Measurements from ENCODE around the gene OSER1.
A peak's percentile ranks its signal among the peaks of the same experiment; 100 is the strongest.
"Not testable (repeated sequence)": the region's sequence is repeated elsewhere in the genome, so short reads cannot be mapped to it uniquely, and the experiment has no call there.

OSER1 gene

DNA sequence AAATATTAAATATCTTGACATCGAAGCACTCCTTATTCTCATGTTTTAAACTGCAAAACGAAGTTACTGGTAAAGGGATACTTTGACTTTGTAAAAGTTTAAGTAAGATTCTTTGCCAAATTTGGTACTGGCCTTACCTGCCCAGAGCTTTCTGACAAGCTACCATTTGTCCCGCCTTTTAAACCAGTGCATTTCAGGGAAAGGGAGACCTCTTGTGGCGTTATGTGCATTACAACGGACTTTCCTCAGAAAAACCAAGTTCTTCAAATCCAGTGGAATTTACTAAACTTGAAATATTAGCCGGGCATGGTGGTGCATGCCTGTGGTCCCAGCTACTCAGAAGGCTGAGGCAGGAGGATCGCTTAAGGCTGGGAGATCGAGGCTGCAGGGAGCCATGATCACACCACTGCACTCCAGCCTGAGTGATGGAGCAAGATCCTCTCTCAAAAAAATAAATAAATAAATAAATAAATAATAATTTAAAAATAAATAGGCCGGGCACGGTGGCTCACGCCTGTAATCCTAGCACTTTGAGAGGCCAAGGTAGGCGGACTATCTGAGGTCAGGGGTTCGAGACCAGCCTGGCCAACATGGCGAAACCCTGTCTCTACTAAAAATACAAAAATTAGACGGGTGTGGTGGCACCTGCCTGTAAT lies 20.2 kb downstream of the OSER1 start:
- CTCF ChIA-PET, result interaction anchor here (0.6 to 17.1 kb wide), 38 partner anchors 8 to 743 kb away, joined by 3 to 820 read pairs (median 5); partner anchors contain the start of genes FITM2 and OSER1
- DNase-seq (ENCODE audit: low read depth, low spot score); POLR2A ChIA-PET; H3K4me3 ChIP-seq (ENCODE audit: low read depth, low read length): not testable (repeated sequence)
- TF ChIP-seq, protein P1, sequence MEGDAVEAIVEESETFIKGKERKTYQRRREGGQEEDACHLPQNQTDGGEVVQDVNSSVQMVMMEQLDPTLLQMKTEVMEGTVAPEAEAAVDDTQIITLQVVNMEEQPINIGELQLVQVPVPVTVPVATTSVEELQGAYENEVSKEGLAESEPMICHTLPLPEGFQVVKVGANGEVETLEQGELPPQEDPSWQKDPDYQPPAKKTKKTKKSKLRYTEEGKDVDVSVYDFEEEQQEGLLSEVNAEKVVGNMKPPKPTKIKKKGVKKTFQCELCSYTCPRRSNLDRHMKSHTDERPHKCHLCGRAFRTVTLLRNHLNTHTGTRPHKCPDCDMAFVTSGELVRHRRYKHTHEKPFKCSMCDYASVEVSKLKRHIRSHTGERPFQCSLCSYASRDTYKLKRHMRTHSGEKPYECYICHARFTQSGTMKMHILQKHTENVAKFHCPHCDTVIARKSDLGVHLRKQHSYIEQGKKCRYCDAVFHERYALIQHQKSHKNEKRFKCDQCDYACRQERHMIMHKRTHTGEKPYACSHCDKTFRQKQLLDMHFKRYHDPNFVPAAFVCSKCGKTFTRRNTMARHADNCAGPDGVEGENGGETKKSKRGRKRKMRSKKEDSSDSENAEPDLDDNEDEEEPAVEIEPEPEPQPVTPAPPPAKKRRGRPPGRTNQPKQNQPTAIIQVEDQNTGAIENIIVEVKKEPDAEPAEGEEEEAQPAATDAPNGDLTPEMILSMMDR (IDR thresholded peaks at IDR 0.05; ENCODE audit: insufficient read depth, low read length, missing control alignments), result peak; percentile 73

DNA sequence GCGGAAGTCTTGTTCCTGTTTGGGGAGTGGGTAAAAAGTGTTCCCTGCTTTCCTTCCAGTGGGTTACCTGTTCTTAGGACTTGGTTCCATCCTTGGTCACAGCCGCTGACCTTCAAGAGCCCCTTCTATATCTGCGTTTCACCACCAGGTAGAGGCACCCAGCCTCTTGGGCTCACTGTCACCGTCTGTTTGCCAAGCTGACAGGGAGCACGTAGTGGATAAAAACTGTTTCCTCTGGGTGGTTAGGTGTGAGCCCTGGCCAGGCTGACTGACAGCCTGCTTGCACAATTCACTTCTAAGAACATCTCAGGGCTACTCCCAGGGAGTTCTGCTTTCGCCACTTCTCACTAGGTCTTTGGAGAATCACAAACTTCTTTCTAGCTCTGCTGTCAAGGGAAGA lies 21.8 kb downstream of the OSER1 start:
- TF ChIP-seq, protein P1 (IDR thresholded peaks at IDR 0.05; ENCODE audit: insufficient read depth, low read length, missing control alignments), result no peak
- no peak overlapping the region for H3K4me3 ChIP-seq (ENCODE audit: low read depth, low read length)
- POLR2A ChIA-PET, result interaction anchor here (1.8 kb wide), 2 partner anchors 51 to 72 kb away, joined by 5 to 7 read pairs; no protein-coding TSS in a partner anchor
- CTCF ChIA-PET, result interaction anchor here (0.9 to 17.1 kb wide), 22 partner anchors 10 to 439 kb away, joined by 3 to 820 read pairs (median 14); partner anchors contain the start of genes FITM2 and OSER1
- no peak for DNase-seq (ENCODE audit: low read depth, low spot score)

DNA sequence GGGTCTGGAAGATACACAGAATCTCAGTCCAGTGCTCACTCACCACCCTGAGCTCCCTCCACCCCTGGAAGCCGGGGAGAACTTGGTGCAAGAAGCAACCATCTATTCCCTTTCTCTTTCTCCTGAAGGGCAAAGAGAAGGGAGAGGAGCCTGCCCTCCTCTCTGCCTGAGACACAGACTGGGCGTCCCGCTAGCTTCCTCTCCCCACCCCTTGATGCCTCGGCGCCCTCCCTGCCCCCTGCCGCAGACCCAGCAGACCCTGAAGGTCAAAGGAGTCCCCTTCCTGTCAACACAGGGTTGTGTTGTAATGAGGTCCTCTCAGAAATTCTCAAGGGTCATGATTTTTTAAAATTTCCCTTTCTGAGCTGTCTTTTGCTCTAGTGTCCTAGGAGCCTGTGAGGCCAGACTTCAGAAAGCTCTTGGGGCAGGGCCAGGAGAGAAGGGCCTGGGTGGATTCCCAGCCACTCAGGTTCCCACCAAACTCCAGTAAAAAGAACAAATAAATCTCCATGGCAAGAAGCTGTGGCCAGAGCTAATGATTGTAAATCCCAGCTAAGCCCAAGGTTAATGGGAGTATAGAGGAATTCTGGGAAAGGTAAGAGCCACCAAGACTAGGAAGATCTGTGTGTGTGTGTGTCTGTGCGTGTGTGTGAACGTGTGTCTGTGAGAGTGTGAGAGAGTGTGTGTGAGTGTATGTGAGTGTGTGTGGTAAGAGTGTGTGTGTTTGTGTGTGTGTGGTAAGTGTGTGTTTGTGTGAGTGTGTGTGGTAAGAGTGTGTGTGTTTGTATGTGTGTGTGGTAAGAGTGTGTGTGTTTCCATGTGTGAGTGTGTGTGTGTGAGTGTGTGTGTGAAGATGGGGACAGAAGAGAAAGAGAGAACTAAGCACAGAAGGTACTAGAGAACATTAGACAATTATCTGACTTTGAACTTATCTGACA lies 22.5 kb downstream of the OSER1 start:
- CTCF ChIA-PET, result interaction anchor here (0.8 to 17.1 kb wide), 21 partner anchors 9 to 438 kb away, joined by 3 to 820 read pairs (median 5); partner anchors contain the start of genes FITM2 and OSER1
- TF ChIP-seq, protein P1 (IDR thresholded peaks at IDR 0.05; ENCODE audit: insufficient read depth, low read length, missing control alignments), result no peak

DNA sequence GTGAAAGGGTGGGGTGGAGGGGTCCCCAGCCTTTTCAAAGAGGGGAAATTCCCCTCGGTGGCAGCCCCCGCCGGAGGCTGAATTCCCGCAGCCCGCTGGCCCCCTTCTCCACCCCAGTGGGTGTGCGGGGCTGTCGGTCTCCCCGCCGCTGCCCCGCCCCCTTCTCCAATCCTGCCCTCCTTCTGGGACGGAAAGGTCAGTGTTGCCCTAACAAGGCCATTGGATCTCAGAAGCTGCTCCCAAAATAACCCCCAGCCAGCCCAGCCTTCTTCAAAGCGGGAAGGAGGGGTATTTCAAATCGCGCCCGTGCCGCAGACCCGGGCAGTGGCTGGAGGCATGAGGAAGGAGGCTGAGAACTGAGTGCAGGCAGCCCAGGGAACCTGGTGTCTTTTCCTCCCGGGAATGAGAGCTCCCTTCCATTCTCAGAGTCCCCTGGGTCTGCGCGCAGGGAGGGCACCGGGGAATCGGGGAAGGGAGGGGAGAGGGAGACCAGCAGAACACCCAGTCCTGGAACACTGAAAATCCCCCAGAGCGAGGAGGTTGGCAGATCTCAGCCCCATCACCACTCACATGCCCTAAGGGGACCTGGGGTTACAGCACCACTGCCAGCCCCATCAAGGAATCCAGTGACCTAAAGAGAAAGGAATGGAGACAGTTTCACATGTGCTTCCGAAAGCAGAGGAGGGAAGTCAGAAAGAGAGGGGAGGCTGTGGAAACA lies 23.4 kb downstream of the OSER1 start, which contains the start of gene JPH2:
Gene JPH2, minus strand, starts transcription at position 135 of the 718 bp plus-strand sequence. CDS start 483 bp downstream, outside the sequence.
- ChIA-PET POLR2A (interaction anchor here (0.7 to 1.8 kb wide), 6 partner anchors 21 to 70 kb away, joined by 3 to 10 read pairs (median 6); no protein-coding TSS in a partner anchor), CTCF (interaction anchor here (0.8 to 17.1 kb wide), 19 partner anchors 8 to 437 kb away, joined by 3 to 820 read pairs (median 6); partner anchors contain the start of genes FITM2 and OSER1)
- no peak for DNase-seq (ENCODE audit: low read depth, low spot score)
- peak within 1 kb of the TSS; percentile 62 for H3K4me3 ChIP-seq (ENCODE audit: low read depth, low read length)
- TF ChIP-seq, protein P1 (IDR thresholded peaks at IDR 0.05; ENCODE audit: insufficient read depth, low read length, missing control alignments), result no peak

More for the DNA sequence above, 22.5 kb downstream of the OSER1 start:
- no peak for DNase-seq (ENCODE audit: low read depth, low spot score)
- H3K4me3 ChIP-seq (ENCODE audit: low read depth, low read length), result peak overlapping the region; percentile 62
- POLR2A ChIA-PET, result interaction anchor here (0.7 to 1.8 kb wide), 6 partner anchors 22 to 71 kb away, joined by 3 to 10 read pairs (median 6); no protein-coding TSS in a partner anchor

DNA sequence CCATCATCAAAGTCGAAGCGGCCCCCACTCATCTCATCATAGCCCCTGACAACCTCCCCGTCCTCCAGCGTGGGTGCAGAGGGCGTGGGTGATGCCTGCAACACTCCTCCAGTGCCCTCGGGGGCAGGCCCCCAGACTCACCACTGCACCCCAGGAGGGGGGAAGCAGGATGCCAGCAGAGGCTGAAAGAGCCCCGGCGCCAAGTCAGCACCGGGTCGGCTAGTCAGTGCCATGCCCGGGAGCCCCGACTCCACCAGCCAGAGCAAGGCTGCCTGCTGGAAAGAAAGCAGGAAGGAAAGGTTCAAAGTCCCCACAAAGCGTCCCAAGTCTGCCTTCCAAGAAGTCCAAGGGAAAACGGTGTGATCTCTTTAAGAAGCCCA lies 23.9 kb downstream of the OSER1 start:
- ChIA-PET POLR2A (interaction anchor here (1.5 to 1.8 kb wide), 4 partner anchors 21 to 70 kb away, joined by 5 to 10 read pairs (median 6); no protein-coding TSS in a partner anchor), CTCF (interaction anchor here (0.9 to 17.1 kb wide), 7 partner anchors 8 to 73 kb away, joined by 3 to 820 read pairs (median 33); partner anchors contain the start of gene OSER1)
- TF ChIP-seq, protein P1 (IDR thresholded peaks at IDR 0.05; ENCODE audit: insufficient read depth, low read length, missing control alignments), result no peak
- no peak for DNase-seq (ENCODE audit: low read depth, low spot score)
- peak overlapping the region; percentile 62 for H3K4me3 ChIP-seq (ENCODE audit: low read depth, low read length)

All from AG04449 (cell line).